ENCODE data around the gene LIMA1. TPM values are rescaled to one million over a fixed set of nuclear protein-coding genes. Genes with fewer than 3 reads are reported as not detected.

LIMA1 gene
- total RNA-seq, 1 experiment from 2014 or later, result 39.3 TPM

DNA sequence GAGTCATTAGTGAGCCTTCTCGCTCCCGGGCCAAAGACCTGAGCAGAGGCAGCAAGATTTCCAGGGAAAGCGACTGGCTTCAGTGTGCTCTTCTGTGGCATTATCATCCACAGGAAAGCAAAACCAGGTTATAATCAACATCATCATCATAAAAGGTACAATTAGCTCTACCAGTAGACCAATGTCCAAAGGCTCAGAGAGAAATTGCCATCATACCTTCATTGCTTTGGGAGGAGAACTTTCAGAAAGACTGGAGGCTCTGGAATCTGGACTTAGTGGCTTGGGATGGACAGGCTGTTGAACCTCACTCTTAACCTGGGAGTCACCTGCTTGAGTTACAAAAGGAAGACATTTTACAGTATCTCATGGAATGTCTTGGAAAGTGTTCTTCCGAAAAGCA lies 91.1 kb downstream of the LIMA1 start:
- DNase-seq (ENCODE audit: extremely low read depth, low read depth), result no peak

DNA sequence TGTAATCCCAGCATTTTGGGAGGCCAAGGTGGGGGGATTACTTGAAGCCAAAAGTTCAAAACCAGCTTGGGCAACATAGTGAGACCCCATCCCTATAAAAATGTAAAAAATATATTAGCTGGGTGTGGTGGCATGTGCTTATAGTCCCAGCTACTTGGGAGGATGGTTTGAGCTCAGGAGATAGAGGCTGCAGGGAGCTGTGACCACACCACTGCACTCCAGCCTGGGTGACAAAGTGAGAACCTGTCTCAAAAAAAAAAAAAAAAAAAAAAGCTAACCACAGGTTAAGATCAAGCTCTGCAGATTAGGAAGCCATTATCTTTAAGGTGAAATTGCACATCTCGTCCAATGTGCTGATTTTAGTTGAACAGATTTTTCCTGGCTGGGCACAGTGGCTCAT lies 92.5 kb downstream of the LIMA1 start:
- no peak for DNase-seq (ENCODE audit: extremely low read depth, low read depth)

DNA sequence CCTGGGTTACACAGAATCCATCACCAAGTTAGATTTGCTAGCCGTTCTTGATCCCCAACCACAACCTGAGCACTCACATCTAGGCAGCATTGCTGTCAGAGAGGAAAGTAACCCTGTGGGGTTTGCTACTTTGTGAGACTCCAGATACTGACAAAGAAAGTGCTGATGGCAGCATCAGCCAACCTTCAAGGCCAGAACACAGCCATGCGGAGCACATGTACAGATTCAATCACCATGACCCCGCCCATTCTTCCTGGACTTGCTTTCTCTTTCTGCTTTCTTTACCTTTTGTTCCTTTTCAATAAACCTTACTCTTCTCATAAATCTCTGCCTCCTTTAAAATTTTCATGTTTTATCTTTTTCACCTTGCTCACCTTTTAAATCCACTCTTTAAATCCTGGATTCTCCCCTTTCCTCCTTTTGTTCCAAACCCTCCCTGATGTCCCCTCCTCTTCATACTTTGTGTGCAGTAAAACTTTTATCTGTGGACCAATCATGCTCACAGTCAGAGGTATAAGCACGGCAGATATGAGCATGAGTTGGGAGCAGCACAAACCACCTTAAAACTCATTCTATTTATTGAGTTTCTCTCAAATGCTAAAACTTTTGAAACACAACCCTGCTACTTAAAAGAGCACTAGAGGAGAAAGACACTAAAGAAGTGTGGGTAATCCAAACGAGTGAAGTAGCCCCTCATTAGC lies 94.3 kb downstream of the LIMA1 start:
- no peak for DNase-seq (ENCODE audit: extremely low read depth, low read depth)

DNA sequence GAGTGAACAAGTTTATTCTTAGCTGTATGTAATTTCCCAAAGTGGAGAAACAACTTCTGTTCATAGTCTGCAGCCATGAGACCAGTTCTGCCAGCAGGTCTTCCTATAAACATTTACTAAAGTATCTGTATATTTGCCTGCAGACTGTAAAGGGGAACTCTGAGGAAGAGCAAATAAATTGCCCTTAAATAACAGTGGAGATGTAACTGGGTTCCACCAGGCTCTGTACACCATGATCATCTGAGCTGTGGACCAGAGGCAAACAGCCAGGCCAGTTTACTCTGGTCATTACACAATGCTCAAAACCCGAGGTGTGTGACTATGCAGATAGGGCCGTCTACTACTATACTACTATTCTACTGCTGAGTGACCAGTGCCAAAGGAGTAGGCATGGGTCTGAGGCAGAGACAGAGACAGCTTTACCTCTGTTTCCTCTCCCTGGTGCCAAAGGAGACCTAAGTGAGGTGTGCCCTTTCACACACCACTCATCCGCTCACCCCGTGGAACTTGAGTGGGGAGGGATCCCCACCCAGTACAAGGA lies 95.0 kb downstream of the LIMA1 start:
- no peak for DNase-seq (ENCODE audit: extremely low read depth, low read depth)

DNA sequence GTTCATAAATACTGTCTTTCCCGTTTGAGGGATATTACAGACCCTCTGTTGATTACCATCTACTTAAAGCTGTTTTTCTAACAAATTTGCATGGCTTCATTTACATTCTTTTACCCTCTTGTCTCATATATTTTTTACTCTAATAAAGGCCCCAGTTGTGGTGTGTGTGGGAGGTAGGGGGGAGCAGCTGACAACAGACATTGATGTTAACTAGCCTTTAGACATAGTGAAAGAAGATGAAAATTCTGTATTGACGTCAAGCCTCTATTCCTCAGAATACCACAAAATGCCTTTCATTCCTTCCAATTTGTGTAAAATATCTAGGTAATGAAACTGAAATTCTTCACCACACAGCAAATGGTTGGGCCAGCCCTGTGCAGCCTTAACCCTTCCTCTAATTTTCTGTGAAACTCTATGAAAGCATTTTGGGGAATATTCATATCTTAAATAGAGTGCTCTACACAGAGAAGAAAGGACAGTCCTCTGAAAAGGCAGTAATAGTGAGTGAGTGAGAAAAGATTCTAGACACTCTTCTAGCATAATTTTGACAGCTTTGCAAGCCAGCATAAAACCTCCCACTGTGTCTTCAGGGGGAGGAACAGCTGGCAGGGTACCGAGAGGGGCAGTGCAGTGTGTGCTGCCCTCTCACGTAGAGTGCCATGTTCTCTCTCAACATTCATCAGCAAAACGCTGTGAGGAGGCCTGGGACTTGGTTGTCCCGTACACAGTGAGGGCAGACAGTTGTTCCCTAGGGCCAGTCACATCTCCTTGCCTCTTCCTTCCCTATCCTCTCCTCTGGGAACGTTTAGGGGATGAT lies 96.0 kb downstream of the LIMA1 start:
- DNase-seq (ENCODE audit: extremely low read depth, low read depth), result no peak

DNA sequence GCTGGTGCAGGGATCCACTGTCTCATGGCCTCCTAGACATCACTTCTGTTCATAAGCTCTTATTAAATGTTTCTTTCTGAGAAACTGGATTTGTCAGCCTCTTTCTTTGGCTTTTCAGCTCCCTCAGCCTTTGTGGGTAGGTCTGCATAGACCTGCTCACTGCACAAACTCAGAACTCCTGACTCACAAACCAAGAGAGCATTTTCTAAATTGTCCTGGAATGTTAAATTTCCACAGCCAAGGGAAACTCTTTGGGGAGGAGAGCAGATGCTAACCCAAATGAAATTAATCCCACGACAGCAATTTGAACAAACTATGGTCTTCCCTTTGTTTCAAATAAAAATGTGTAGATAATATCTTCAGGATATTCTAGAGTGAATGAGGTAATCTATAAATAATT lies 96.6 kb downstream of the LIMA1 start:
- no peak for DNase-seq (ENCODE audit: extremely low read depth, low read depth)

DNA sequence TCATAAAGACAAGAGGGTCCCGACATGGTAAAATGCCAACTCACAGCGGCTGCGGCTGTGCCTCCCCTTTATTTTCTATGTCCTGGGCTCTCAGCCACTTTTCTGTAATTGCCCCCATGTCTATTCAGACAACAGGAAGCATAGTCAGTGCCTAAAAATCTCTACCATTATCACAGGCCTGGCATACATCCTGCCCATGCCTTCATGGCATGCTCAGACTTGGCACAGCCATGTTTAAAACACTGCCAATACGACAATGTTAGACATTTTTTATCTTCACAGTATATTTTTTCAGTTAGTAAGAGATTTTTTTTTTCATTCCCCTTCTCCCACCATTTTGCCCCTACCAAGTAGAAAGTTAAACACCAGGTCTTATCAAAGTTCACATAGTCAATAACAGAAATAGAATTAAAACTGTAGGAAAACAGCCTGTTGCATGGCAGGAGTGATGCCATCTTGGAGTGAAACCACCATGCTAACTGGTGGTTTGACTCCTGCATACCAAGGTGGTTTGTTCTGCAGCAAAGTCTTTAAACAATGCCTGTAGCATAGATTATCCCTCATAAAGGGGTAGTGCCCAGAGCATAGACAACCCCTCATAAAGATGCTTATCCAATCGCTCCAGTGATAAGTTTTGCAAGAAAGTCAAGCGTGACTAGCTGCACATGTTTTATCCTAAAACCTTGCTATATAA lies 97.2 kb downstream of the LIMA1 start:
- DNase-seq (ENCODE audit: extremely low read depth, low read depth), result no peak

DNA sequence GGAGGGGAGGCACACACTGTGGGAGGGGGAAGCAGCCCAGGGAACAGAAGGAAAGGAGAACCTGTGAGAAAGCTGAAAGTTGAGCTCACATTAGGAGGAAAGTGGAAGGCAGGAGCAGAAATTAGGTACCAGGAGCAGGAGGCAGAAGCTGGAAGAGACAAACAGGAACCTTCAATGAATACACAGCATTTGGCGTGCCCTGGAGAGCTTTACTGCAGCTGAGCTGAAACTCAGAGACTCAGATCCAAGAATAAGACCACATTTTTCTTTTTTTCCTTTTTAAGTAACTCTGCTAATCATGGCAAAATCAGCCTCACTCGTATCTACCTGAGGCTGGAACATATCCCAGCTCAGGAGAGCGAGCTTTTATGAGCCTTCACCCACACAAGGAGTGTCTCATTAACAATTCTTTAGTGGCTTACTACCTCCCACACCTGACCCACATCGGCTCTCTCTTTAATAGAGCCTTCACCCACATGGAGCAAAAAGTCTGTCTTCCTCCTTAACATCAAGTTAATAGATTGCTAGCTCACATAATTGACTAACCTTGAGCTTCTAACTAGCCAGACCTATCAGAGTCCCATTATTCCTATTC lies 97.9 kb downstream of the LIMA1 start:
- no peak for DNase-seq (ENCODE audit: extremely low read depth, low read depth)

DNA sequence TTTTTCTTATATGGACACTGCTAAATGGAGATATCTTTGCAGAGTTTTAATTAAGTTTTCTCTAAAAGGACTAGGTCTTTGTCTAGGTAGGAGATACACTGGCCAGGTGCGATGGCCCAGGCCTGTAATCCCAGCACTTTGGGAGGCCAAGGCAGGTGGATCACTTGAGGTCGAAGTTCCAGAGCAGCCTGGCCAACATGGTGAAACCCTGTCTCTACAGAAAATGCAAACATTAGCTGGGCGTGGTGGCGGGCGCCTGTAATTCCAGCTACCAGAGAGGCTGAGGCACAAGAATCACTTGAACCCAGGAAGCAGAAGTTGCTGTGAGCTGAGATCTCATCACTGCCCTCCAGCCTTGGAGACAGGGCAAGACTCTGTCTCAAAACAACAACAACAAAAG lies 99.1 kb downstream of the LIMA1 start:
- DNase-seq (ENCODE audit: extremely low read depth, low read depth), result no peak

DNA sequence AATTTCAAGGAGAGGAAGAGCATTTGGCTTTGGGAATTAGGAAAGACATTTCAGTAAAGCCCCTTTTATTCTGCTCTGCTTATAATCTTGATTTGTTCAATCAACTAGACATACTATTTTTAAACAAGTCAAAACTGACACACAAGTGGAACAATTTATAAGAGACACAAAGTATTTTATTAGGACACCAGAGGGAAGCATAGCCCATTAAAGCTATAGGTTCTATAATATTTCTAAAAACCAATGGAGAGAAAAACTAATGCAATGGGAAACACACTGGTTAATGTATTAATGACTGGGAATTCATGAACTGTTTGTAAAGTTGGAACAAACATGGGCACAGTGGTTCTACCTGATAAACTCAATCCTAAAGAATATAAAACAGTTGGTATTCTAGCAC lies 100.9 kb downstream of the LIMA1 start:
- DNase-seq (ENCODE audit: extremely low read depth, low read depth), result no peak

DNA sequence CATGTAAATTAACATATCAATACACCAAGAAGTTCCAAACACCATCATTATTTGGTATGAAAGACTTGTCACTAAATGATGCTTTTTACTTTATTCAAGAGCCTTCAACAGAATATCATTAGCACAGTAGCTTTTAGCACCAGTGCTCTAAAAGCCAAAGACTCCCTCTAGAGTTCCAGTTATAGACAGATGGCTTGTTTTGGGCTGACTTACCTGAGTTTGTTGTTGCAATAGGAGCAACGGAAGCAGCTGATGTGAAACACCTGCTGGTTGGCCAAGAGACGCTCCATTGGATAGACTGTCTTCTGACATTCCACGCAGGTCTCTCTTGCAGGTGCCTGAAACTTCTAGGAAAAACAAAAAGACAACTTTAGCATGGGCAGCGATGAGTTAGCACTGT lies 101.6 kb downstream of the LIMA1 start:
- DNase-seq (ENCODE audit: extremely low read depth, low read depth), result no peak

DNA sequence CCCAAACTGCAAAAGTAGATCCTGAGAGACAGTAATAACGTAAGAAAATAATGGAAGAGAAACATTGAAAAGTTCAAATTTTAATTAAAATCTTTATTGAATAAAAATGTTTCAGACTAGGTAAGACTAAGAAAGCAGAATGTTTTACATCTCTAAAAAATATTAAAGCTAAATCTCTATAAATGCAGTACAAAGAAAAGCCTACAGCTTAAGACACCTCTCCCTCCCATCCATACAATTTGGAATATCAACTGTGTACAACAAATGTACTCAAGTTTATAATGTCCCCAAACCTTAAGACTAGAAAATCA lies 107.6 kb downstream of the LIMA1 start:
- no peak for DNase-seq (ENCODE audit: extremely low read depth, low read depth)

DNA sequence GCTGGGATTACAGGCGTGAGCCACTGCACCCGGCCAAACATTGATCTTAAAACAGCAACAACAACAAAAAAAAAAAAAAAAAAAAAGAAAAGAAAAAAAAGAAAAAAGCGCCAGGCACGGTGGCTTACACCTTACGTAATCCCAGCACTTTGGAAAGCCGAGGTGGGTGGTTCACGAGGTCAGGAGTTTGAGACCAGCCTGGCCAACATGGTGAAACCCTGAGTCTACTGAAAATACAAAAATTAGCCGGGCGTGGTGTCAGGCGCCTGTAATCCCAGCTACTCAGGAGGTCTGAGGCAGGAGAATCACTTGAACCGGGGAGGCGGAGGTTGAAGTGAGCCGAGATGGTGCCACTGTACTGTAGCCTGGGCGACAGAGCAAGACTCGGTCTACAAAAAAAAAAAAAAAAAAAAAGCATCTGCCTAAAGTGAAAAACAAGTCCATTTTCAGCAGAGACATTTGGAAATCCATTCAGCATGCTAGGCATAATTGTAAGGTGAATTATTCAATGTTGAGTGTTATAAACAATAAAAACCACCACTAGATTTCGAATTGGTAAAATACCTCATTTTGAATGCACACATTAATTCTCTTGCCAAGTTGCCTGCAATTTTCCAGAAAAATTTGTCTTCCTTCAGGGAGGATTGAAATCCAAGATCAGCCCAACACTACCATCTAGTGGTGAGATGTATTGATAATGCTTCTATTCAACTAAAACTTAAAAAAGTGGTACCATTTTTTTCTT lies 108.2 kb downstream of the LIMA1 start:
- peak; percentile 65 for DNase-seq (ENCODE audit: extremely low read depth, low read depth)

DNA sequence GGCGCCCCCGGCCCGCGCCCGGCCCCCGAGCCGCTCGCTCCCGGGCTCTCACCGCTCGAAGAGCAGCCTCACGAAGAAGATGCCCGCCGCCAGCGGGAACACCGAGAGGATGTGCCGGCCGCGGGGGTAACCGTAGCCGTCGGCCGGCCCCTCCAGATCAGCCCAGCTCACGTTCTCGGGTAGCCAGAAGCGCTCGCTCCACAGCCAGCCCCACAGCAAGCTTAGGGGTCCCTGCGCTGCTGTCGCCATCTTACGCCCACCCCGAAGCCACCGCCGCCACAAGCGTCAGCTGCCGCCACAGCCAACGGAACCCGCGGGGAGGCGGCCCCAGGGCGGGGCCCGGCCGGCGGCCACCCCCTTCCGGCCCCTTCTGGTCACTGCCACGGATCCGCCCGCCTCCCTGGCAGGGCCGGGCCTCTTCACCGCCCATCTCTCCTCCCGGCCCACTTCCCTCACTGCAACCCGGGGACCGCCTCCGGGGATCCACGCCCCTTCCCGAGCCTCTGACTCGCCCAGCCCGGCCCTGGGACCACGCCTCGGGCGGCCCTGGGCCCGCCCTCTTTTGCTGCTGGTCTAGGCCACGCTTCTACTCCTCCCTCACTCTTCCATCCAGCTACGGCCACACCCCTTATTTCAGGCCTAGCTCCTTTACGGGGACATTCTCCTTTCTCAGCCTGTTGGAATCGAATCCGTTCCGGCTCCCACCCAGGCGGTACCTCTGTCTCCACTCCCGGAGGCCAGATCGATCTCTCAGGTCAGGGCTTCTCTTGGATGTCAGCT lies 116.1 kb downstream of the LIMA1 start, which contains the start of gene CERS5:
Gene CERS5 (minus strand): TSS at position 321 of the 780 bp plus-strand sequence. CDS start 72 bp downstream, at position 249.
- DNase-seq (ENCODE audit: extremely low read depth, low read depth), result peak; percentile 98

DNA sequence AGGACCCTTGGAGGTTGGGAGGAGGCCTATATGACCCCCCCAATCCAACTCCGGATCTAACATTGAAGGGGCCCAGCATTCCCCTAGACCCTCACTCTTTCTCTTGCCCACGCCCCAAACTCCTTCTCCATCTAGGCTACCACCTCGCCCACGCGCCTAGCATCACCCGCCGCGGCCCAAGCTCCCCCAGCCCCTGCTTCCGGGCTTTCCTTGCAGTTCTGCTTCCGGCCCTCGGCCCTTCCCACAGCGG lies 116.6 kb downstream of the LIMA1 start:
- no peak for DNase-seq (ENCODE audit: extremely low read depth, low read depth)

DNA sequence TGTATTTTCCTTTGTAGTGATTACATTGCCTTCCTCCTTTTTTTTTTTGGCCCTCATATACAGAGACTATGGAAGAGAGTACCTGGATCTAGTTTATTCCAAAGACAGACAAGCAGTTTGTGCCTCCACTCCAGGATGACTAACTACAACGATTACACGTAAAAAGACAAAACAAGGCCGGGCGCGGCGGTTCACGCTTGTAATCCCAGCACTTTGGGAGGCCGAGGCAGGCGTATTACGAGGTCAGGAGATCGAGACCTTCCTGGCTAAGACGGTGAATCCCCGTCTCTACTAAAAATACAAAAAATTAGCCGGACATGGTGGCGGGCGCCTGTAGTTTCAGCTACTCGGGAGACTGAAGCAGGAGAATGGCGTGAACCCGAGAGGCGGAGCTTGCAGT lies 118.4 kb downstream of the LIMA1 start:
- DNase-seq (ENCODE audit: extremely low read depth, low read depth), result no peak

DNA sequence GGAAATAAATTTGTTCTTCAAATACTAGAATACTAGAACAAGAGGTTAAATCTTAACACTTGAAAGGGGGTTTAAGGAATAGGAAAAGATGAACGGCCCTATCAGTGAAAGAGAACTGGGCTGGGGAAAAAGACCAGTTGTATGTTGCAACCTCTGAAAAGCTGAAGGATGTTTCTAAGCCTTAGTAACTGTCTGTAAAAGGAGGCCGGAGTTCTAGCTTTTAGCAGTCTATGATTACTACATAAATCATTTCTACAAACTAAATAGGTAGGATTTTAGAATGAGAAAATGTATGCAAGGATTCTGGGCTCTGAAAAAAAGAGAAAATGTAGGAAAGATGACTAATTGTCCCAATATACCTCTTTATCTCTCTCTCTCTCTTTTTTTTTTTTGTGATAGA lies 121.1 kb downstream of the LIMA1 start:
- DNase-seq (ENCODE audit: extremely low read depth, low read depth), result no peak

DNA sequence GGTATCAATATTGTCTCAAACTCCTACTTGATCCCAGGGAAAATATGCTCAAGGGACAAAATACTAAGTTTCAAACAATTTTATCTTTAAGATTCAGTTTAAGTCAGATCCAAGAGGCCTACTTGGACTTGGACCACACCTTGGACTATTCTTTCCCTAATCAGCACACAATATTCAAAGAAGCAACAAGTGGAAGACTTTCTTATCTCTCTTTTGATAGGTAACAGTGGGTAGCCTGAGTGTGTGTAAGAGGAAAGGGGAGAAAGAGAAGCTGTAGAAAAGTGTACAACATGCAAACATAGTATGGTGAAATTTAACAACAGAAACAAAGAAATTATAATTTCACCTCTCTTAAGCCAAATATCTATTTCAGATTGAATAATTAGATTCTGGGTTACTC lies 122.7 kb downstream of the LIMA1 start:
- DNase-seq (ENCODE audit: extremely low read depth, low read depth), result no peak

DNA sequence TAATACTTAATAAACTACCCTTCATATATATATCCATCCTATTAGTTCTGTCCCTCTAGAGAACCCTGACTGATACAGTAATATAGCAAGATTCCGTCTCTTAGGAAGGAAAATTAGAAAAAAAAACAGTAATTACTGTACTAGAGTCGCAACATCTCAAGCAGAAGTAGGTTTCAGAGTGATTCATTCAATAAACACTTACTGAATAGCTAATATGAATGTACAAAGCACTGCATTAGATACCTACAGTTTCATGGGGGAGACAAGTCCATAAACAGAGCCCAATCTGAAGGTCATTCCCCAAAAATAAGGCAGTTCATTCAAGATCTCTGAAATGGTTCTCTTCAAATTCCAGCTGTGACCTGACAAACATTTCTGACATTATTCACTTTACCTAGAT lies 126.1 kb downstream of the LIMA1 start:
- DNase-seq (ENCODE audit: extremely low read depth, low read depth), result no peak

DNA sequence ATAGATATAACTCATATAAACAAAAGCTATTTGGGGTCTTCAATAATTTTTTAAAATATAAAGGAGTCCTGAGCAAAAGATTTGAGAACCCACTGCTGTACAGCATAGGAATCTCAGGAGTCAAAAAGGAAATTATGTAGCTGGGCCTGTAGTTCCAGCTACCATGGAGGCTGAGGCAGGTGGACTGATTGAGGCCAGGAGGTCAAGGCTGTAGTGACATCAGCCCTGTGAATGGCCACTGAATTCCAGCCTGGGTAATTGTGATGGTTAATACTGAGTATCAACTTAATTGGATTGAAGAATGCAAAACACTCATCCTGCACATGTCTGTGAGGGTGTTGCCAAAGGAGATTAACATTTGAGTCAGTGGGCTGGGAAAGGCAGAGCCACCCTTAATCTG lies 126.7 kb downstream of the LIMA1 start:
- no peak for DNase-seq (ENCODE audit: extremely low read depth, low read depth)

Measured in NCI-H460 (cell line).